NB4 (cell line): ENCODE results near the gene UNC5A.

Experiments
- CTCF ChIP-seq: IDR thresholded peaks from one replicate; pipeline ENCODE4 v1.5.1; 2012; ENCODE audit warnings: low read depth, low read length
- POLR2A ChIP-seq: IDR thresholded peaks from 2 replicates; pipeline ENCODE4 v1.6.1; 2011; ENCODE audit warnings: mild to moderate bottlenecking; ENCODE audit not compliant: insufficient read length; ENCODE audit errors: extremely low read depth

DNA sequence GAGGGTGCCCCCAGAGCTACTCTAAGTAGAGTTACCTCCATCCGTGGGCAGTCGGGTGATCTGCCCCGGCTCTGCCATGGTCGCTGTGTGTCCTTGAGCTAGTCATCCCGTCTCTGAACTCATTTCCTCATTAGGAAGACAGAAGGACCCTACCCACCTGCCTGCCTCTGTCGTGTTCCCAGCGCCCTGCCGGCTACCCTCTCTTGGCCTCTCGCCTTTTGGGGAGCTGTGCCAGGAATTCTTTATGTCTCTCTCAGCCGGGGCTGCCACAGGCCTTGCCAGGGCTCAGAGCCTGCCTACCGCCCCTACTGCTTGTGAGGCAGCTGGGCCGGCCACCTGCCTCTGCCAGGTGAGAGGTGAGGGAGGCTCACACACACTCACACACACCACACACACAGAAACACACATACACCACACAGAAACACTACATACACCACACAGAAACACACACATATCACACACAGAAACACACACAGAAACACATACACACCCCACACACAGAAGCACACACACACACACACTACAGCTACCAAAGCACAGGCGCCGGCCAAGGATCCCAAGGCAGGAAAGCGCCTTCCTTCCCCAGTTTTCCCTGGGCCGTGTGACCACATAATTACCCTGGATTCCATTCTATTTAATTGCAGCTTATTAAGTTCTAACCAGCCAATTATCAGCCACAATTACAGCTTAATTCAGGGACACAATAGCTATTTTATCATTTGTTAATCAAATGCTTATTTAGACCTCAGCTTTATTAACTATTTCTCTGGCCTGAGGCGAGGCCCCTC lies 41.7 kb downstream of the UNC5A start:
- TF ChIP-seq CTCF (no peak), POLR2A (no peak)
